Psoas muscle (tissue), 8 donors: ENCODE results near the gene C16orf95. TPM values are rescaled to one million over a fixed set of nuclear protein-coding genes. Genes with fewer than 3 reads are reported as not detected.
A peak's percentile ranks its signal among the peaks of the same experiment; 100 is the strongest.

Experiments used
- ATAC-seq, 4 donors: fragments of 200-7000 bp; cut with Tn5 transposase; one replicate each; pipeline ENCODE4 v1.9.1; 2020; ENCODE audit warnings: moderate library complexity in 3 of 4, mild to moderate bottlenecking in 2 of 4
- DNase-seq, 2 donors: peaks; one replicate each; pipeline ENCODE4 v3.0.0-alpha.2; 2020
- H3K27ac ChIP-seq: fragments of 200-600 bp; one replicate; pipeline ENCODE4 v1.8.0; 2022
- H3K27me3 ChIP-seq, 3 donors: fragments of 200-600 bp in 1 of 3; one replicate each; pipeline versions ENCODE4 v1.6.1 to v1.8.0; 2013 to 2022; ENCODE audit warnings: low read length in 2 of 3, mild to moderate bottlenecking in 2 of 3, moderate library complexity in 1 of 3; ENCODE audit not compliant: insufficient read depth in 3 of 3
- H3K36me3 ChIP-seq, 2 donors: fragments of 200-600 bp in 1 of 2; one replicate each; pipeline versions ENCODE4 v1.6.1 to v1.8.0; 2013 to 2022; ENCODE audit warnings: low read depth in 1 of 2, mild to moderate bottlenecking in 1 of 2, moderate library complexity in 1 of 2; ENCODE audit not compliant: insufficient read depth in 1 of 2
- H3K4me1 ChIP-seq: fragments of 200-600 bp; one replicate; pipeline ENCODE4 v1.8.0; 2022
- H3K4me3 ChIP-seq: fragments of 200-600 bp; one replicate; pipeline ENCODE4 v1.8.0; 2022; ENCODE audit warnings: mild to moderate bottlenecking
- H3K9me3 ChIP-seq: fragments of 200-600 bp; one replicate; pipeline ENCODE4 v1.8.0; 2022
- CTCF ChIP-seq: fragments of 200-600 bp; IDR thresholded peaks from one replicate; pipeline ENCODE4 v1.8.0; 2022; ENCODE audit warnings: antibody characterized with exemption
- WGBS, 3 donors: extraction: QIAGEN DNeasy Blood & Tissue Kit; methylation state at CpG; one replicate each; pipeline versions ENCODE4 v1.1.6 to v1.1.7; 2013; 5-methylcytosine and 5-hydroxymethylcytosine counted together
- intact Hi-C, 2 donors: fragments of 100-400 bp; cut with DNase I; formaldehyde crosslinking; loops; one replicate each; pipeline versions ENCODE4 v1.11.0 to v1.14.2; 2022
- polyA plus RNA-seq, 3 donors: library from polyadenylated mRNA; stranded (reverse); fragments of 200-250 nt; gene quantifications; one replicate each; pipeline ENCODE4 v1.2.3, GENCODE V29; 2013
- total RNA-seq, 4 donors: library from RNA; stranded (reverse); fragmentation: NEBNext Ultra II Directional in 2 of 4; extraction: Animal tissue kit (Norgen Biotek cat#: 25700) in 2 of 4; gene quantifications; one replicate each; pipeline versions ENCODE4 v1.2.1 to v1.2.4, GENCODE V29; 2021 to 2023
- donor health status: healthy with polysubstance abuse.
- donor health status: DM: no; HTN: no; CAD: no; lungs with moderate emphysema.
- donor health status: Bipolar disorder and iron deficiency.
- donor health status: healthy.
- donor health status: DM: yes; HTN: yes; CAD: no.
- donor health status: DM: no; HTN: no; CAD: no.
- donor health status: DM: no; HTN: no; CAD: no.
- donor health status: DM: yes; HTN: yes; CAD: no.

Gene C16orf95
- total and polyA plus RNA-seq, 7 donors = 1.7 to 8.1 (median 5.4) TPM

- ATAC-seq (no peak), DNase-seq (peak in 1 of 2 donors; percentile 28)
- Histone ChIP-seq H3K4me3 (no peak overlapping the region), H3K27me3 (no peaks in the 10 kb centered on the region), H3K9me3 (no peaks in the 10 kb centered on the region), H3K36me3 (peaks cover 5 to 70% of the 10 kb centered on the region in 2 donors), H3K27ac (no peak overlapping the region), H3K4me1 (peaks cover 26% of the 10 kb centered on the region)
- TF ChIP-seq CTCF = no peak
- intact Hi-C loops = no loop called here
- WGBS, 3 donors = 82 to 95% (median 94%) methylated on average over 14 to 15 of the region's 15 CpGs
Measured at GRCh38 chr16:87330646-87331045, 13.5 kb upstream of the C16orf95 start.

- no peak overlapping the region for H3K4me3 ChIP-seq
- intact Hi-C loops = no loop called here
- peak in 1 of 2 donors; percentile 48 for DNase-seq
- ATAC-seq = no peak
- peaks cover 5 to 66% of the 10 kb centered on the region in 2 donors for H3K36me3 ChIP-seq
- no peaks in the 10 kb centered on the region for H3K27me3 ChIP-seq
- 92 to 95% (median 93%) methylated on average over 11 of the region's 11 CpGs for WGBS, 3 donors
- no peak for TF ChIP-seq CTCF
- no peak overlapping the region for H3K27ac ChIP-seq
- H3K9me3 ChIP-seq = no peaks in the 10 kb centered on the region
- peaks cover 27% of the 10 kb centered on the region for H3K4me1 ChIP-seq
Measured at GRCh38 chr16:87330257-87330624, 13.0 kb upstream of the C16orf95 start.

- WGBS, 3 donors = 86 to 88% (median 86%) methylated on average over 20 of the region's 20 CpGs
- Histone ChIP-seq H3K9me3 (no peaks in the 10 kb centered on the region), H3K36me3 (peaks cover 3 to 60% of the 10 kb centered on the region in 2 donors), H3K27me3 (no peaks in the 10 kb centered on the region), H3K27ac (no peak overlapping the region), H3K4me1 (peaks cover 32% of the 10 kb centered on the region), H3K4me3 (no peak overlapping the region)
- peak in 1 of 2 donors; percentile 44 for DNase-seq
- TF ChIP-seq CTCF = no peak
- no peak for ATAC-seq
- intact Hi-C loops = loop anchor here in 1 of 2 donors (5.0 kb wide), 1 partner anchor 43 kb away; no protein-coding TSS in a partner anchor
Measured at GRCh38 chr16:87329436-87330256, 12.5 kb upstream of the C16orf95 start.

GRCh38 chr16:87328846-87329245, 11.7 kb upstream of the C16orf95 start:
- intact Hi-C loops = loop anchor here in 1 of 2 donors (5.0 kb wide), 1 partner anchor 43 kb away; no protein-coding TSS in a partner anchor
- H3K27me3 ChIP-seq = no peaks in the 10 kb centered on the region
- peaks cover 38% of the 10 kb centered on the region for H3K4me1 ChIP-seq
- TF ChIP-seq CTCF = no peak
- no peak overlapping the region for H3K4me3 ChIP-seq
- DNase-seq = peak in 1 of 2 donors; percentile 49
- H3K9me3 ChIP-seq = no peaks in the 10 kb centered on the region
- WGBS, 3 donors = 65 to 78% (median 73%) methylated on average over 12 of the region's 12 CpGs
- no peak for ATAC-seq
- H3K27ac ChIP-seq = no peak overlapping the region
- peaks cover 0 to 52% of the 10 kb centered on the region in 2 donors for H3K36me3 ChIP-seq
